ENCODE data around the gene AGA.

GRCh38 chr4:177444911-177445736, 2.9 kb upstream of the AGA start:
- TF ChIP-seq CTCF (IDR thresholded peaks at IDR 0.05; ENCODE audit: insufficient read depth, low read length, poor library complexity, severe bottlenecking): no peak
- TF ChIP-seq EZH2phosphoT487 (conservative IDR thresholded peaks at IDR 0.05; ENCODE audit: low read length): no peak
